ENCODE data around the gene PWP1.

PWP1 gene

DNA sequence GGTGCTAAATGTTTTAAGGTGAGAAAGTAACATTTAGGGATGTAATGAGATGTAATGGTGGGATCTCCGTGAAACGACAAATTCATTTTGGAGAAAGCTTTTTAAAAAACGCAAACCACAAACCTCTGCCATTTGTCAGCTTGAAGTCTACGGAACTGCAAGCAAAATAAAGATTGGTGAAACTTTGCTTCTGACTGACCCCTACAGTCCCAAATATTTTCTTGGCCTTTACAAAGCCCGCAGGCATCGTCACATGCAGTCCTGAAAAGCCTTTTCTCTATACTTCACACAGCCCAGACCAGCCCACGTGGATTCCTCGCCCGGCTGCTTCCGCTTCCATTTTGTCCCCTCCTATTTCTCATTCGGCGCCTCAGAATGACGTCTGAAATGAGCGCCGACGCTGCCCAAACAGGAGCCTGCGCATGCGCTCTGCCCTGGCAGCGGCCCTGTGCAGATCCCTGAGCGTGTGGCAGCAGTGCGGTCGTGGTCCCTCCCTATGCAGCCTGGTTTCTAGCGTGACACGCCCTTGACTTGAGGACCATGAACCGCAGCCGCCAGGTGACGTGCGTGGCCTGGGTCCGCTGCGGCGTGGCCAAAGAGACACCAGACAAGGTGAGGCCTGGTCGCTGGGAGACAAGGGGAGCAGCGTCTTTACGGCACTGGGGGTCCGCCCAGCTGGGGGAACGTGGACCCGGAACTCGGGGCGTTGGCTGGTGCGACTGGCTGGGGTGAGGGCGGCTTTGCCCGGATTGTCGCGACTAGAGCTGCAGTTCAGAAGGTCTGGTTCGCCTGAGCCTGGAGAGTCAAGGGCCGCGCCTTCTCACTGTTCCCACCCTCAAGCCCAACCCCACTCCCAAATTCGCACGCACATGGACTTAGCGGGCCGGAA is at the start of gene PWP1:
Gene PWP1 (plus strand): TSS at position 440 of the 889 bp plus-strand sequence. CDS start 101 bp downstream, at position 541.
- FAIRE-seq: peak; percentile 94

DNA sequence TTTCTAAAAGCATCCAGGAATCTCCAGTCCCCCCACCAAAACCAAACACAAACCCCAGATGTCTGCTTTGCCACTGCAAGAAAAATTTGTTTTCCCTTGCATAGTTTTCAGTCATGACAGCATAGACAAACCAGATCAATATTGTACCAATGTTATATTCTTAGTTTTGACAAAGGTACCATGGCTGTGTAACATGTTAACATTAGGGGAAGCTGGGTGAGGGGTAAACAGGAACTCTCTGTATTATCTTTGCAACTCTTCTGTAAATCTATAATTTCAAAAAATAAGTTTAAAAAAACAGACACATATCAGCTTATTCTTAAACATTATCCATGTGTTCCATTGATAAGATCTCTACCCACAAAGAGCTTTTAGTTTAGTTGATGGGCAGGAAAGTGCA is 44.4 kb upstream of the PWP1 start:
- DNase-seq (ENCODE audit: insufficient read length, low spot score) (no peak), FAIRE-seq (no peak)

More for the DNA sequence above, at the start of gene PWP1:
- DNase-seq (ENCODE audit: insufficient read length, low spot score): peak; percentile 89

DNA sequence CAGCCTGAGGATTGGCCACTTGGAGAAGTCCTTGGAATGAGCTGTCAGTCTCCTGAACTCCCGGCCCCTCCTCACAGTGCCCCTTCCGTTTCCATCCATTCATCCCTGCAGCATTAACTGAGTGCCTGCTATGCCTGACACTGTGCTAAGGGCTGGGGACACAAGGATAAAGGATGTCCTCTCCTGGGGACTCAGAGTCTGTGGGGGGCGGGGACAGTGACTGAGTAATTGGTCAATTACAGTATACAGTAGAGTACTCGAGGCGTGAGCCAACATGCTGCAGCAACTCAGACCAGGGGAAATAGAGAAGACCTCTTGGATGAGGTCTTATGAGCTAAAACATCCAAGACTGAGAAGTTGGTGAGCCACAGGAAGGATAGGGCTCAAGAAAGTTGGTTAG is 43.4 kb upstream of the PWP1 start:
- no peak for FAIRE-seq

DNA sequence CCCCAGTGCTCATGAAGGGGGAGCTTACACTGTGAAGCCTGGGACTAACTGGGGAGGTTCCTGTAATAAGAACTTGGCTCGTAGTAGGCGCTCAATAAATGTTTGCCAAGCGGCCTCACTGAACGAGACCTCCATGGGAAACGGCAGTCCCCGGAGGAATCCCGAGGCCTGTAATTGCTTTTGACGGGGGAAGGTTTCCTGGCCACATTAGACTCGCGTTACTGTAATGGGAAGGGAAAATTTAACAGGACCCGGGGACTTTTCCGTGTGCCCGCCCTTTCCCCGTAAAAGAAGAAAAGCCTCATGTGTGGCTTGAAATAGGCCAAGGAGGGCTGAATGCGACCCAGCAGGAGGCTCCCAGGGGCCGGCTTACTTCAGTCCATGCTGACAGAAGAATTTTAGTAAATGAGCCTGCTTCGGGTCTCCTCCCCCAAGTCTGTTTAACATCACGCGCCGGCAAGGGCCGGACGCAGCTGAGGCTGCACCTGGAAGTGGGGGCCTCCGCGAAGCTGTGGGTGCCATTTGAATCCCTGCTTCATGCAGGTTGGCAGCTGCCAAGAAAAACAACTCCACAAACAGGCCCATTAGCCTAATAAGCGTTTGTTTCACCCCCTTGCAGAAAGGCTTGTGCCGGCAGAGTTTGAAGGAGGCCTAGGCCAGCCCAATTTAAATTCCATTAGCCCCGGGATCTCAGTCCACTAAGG is 39.8 kb upstream of the PWP1 start:
- FAIRE-seq (no peak), DNase-seq (ENCODE audit: insufficient read length, low spot score) (no peak)

More for the DNA sequence above, 43.4 kb upstream of the PWP1 start:
- DNase-seq (ENCODE audit: insufficient read length, low spot score): no peak

DNA sequence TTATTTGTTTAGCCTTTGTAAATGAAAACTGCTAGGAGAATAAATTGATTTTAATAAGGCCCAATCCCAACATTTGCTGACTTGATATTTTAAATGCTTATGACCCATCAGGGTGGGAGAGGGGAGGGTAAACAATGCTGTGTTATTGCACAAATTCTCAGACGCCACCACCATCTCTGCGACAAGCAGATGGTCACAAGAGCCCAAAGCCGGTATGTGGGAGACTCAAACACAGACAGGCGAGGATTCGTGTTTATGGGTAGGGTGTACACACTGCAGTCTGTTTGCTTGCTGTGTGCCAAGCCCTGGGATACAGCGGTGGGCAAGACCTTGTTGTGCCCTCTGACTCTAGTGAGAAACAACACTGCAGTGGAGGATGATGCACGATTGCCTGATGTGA is 39.2 kb upstream of the PWP1 start:
- DNase-seq (ENCODE audit: insufficient read length, low spot score) (no peak), FAIRE-seq (no peak)

DNA sequence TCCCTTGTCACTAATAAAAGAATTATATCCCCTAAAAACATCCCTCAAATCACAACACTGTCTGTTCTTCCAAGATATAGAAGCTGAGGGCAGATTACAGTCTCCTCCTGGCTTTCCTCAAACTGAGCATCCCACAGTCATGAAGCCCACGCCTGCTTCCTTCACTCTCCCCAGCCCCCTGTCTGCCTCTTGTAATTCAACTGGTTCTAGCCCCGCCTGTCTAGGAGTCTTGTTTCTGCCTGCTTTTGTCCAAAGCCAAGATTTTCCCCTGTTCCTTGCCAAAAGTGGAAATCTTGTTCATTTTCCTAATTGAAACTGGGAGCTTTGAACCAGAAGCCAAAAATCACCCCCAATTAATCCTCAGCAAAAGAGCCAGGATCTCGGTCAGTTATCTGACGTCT is 35.9 kb upstream of the PWP1 start:
- FAIRE-seq: no peak

DNA sequence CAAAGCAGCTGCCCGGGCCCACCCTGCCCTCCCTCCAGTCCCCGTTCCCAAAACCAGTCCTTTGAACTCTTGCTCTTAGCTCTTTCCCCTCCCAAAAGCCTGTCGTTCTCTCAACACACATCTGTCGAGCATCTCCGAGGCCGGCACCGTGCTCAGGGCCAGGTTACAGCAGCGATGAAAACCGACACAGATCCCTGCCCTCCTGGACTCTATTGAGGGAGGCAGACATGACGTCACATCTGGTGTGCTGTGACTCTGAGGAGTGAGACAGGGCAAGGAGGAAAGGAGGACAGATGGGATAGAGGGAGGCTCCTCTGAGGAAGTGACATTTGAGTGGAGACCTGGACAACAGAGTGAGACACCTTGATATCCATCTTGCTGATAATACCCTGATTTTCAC is 34.6 kb upstream of the PWP1 start:
- FAIRE-seq (no peak), DNase-seq (ENCODE audit: insufficient read length, low spot score) (no peak)

More for the DNA sequence above, 35.9 kb upstream of the PWP1 start:
- DNase-seq (ENCODE audit: insufficient read length, low spot score): no peak

DNA sequence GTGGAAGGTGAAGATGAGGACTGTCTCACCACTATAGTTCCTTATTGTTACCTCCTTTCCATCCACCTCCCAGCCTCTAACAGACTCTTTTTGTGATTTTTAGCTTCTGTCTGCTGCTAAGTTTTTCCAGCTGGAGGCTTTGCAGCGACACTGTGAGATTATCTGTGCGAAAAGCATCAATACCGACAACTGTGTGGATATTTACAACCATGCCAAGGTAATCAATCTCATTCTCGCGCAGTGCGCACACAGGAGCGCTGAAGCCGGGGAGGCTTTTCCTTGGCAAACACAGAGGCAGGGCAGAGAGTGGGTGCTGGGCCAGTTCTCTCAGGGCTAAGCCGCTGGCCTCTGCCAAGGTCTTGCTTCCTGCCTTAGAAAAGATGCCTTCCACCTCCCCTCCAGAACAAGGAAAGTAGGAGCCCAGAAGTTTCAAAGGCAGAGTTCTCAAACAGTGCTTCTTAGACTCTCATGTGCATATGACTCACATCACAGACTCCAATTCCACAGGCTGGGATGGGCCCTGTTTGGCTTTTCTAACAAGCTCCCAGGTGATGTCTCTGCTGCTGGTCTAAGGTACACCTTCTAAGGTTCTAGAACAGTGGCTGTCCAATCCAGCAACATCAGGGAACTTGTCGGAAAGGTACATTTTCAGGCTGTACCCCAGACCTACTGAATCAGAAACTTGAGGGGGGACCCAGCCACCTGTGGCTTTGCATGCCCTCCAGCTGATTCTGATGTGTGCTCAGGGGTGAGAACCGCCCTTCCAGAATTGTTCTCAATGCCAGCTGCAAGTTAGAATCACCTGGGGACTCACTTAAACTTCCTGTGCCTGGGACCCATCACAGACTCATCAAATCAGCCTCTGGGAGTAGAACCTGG is 33.8 kb upstream of the PWP1 start:
- no peak for DNase-seq (ENCODE audit: insufficient read length, low spot score)
- FAIRE-seq: no peak

DNA sequence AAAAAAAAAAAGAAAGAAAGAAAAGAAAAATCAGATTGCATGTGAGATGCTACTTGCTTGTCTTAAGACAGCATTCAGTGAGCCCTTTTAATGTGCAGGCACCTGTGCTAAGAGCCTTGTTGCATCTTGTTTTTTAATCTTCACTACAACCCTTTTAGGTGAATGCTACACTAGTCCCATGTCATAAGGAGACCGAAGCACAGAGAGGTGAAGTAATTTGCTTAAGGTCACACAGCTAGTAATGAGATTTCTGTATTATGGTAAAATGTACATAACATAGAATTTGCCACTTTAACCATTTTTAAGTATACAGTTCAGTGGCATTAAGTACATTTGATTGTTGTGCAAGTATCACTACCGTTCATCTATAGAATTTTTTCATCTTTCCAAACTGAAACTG is 32.1 kb upstream of the PWP1 start:
- DNase-seq (ENCODE audit: insufficient read length, low spot score): no peak
- no peak for FAIRE-seq

DNA sequence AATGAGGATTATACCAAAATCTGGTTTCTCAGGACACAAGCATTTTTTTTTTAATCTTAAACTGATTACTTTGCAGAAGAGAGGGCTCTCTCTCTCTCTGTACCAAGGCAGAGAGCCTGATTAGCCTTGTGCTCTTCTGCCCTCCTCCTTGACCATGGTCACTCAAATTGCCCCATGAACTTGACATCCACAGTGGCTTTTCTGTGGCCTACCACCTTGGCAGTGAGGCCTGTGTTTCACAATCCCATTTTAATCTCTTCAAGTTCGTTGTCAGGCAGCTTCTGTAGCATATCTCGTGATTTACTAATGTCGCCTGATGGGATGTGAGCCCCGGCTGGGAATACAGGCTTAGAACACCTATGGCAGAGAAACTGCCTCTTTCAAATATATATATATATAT is 30.7 kb upstream of the PWP1 start:
- no peak for FAIRE-seq
- no peak for DNase-seq (ENCODE audit: insufficient read length, low spot score)

DNA sequence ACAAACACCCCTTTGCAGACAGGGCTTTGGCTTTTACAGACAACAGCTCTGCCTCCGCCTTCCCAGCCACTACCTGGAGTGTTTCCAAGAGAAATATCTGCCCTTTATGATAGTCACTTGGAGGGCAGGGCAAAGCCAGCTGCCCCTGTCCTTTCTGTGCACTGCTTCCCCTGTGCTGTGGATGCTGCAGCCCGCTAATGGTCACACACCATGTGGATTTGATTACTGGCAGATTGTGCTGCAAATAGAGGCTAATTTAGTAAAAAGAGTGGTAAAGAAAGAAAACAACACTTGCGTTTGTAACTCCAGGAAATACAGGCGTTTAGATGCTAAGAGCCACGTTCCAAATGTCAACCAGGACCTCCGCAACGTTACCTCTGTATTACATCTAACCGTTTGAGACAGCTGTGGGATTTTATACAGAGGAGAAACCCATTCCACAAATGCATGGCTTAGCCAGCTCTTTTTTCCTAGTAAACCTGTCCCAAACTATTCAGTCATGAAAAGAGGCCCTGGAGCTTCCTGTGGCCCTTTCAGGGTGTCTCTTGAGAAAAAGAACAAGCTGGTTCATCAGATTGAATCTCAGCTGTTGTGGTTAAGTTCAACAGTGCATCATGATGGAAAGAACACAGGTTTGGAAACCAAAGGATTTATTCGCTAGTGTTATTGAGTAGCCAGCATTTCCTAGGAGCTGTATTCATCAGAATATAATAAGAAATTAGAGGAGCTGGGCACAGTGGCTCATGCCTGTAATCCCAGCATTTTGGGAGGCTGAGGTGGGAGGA is 30.1 kb upstream of the PWP1 start:
- no peak for FAIRE-seq
- no peak for DNase-seq (ENCODE audit: insufficient read length, low spot score)

DNA sequence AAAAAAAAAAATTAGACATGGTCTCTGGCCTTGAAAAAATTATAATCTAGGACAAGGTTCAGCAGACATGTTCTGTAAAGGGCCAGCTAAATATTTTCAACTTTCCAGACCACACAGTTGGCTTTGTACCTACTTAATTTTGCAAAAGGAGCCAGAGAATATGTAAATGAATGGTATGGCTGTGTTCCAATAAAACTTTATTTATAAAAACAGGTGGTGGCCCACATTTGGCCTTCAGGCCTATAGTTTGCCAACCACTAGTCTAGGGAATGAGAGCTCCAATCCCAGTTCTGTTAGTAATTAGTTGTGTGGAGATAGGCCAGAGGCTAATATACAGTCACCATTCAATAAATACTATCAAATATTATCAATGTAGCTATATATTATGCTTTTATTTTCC is 29.3 kb upstream of the PWP1 start:
- FAIRE-seq: no peak
- no peak for DNase-seq (ENCODE audit: insufficient read length, low spot score)

DNA sequence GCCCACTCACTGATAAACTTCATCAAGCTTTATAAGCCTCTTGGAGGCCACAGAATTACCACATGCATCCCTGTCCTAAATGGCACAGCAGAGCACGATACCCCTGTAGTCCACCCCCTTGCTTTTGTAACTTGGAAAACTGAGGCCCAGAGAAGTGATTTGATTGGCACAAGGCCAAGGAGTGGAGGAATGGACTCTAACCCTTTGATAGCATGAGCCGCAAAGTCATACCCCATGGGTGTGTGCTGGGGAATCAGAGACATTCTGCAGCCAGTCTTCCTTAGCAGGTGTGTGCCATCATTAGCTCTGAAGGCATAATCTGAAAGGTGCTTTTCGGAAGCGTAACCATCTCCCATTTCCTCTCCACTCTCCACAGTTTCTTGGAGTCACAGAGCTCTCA is 28.5 kb upstream of the PWP1 start:
- FAIRE-seq (no peak), DNase-seq (ENCODE audit: insufficient read length, low spot score) (no peak)

DNA sequence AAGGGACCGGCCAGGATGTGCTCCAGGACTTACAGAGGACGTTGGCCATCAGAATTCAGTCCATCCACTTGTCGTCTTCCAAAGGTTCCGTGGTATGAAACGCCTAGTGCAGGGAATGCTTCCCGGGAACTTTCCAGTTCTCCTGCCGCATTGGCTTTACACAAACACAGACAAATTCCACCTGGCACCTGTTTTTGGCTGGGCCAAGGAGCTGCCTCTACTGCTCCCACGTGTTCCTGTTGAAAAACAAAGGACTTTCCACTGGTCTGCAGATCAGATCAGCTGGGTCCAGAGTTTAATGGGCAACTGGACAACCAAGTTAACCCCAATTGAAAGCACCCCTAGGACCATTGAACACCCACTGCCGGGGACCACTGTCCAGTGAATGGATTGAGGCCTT is 28.0 kb upstream of the PWP1 start:
- no peak for FAIRE-seq

DNA sequence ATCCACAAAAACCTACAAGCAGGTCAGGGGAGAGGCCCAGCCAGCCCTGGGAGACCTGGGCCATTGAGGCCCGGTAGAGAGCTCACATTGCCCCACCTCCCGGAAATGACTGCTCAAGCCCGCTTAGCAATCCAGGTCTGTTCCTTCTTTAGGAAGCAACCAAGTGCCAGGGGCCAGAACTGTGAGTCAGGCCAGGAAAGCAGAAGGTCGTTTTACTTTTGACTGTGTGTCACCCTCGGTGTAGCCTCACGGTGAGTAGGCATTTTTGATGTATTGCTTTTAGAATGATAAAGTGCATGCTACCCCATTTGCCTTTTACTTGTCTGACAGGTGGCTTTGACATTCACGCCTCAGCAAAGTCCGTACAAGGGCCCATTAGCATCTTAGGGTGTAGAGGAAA is 25.4 kb upstream of the PWP1 start:
- FAIRE-seq (no peak), DNase-seq (ENCODE audit: insufficient read length, low spot score) (no peak)

More for the DNA sequence above, 28.0 kb upstream of the PWP1 start:
- no peak for DNase-seq (ENCODE audit: insufficient read length, low spot score)

DNA sequence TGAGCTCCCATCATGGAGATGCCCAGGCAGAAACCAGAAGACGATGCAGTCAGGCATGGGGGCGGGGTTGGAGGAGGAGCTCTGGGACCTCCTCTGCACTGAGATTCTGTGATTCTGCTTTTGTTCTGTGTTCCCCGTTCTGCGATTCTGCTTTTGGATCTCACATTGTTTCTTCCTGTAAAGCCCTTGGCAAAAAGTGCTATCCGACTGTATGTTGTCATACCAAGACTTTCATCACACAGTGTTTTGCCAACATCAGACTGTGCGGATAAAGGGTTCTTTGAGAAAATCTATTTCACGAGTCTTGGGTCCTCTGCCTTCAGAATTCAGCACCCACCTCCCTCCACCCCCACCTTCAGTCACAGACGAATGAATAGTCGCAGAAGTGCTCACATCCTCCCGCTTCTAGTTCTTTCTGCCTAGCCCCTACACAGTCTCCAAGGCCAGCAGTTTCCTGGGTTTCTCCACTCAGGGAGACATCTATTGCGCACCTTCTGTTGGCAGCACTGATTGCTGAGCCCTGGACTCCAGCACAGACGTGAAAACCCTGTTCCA is 24.7 kb upstream of the PWP1 start:
- no peak for FAIRE-seq
- no peak for DNase-seq (ENCODE audit: insufficient read length, low spot score)

DNA sequence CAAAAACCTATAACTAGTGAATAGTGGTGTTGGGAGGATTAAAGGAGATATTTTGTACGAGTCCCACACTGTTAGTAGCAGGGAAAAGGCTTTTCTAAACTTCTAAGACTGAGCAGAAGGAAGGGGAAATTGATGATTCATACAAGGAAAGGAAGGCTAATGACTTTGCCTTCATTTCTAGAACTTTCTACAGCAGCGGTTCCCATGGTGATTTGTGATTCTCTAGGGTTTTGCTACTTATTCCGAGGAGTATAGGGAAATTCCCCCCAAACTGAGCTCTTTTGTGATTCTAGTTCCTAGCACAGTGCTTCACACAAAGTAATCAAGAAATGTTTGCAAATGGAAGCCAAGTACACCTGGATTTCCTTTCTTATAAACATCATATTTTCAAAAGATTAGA is 23.8 kb upstream of the PWP1 start:
- DNase-seq (ENCODE audit: insufficient read length, low spot score) (no peak), FAIRE-seq (no peak)

DNA sequence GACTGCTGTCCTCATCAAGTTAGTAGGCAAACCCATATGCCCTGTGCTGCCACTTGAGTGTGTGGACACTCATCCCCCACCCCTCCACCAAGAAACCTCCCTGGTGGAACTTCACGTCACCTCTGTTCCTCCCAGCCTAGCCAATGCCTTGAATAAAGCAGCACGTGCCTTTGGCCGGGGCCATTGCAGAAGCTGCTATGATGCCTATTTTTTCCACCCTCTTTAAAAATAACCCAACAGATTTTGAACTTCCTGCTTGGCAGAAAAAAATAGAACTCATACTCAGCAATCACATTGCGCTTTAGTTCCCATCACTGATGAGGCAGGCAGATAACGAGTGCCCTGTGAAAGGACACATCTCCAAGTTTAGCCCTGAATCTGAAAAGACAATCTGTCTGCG is 23.1 kb upstream of the PWP1 start:
- DNase-seq (ENCODE audit: insufficient read length, low spot score) (no peak), FAIRE-seq (no peak)

DNA sequence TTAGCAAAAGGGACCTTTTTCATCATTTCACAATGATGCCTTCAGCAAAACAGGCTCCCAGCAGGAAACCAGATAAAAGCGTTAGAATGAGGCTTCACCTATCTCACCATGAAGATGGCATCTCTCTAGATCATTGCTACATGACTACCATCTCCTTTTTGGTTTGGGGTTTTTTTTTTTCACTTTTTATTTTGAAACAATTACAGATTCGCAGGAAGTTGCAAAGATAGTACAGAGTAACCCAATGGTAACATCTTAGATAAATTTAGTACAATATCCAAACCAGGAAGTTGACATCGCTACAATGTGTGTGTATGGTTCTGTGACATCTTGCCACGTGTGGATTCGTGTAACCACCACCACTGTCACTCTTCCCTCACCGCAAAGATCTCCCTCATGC is 22.3 kb upstream of the PWP1 start:
- FAIRE-seq (no peak), DNase-seq (ENCODE audit: insufficient read length, low spot score) (no peak)

DNA sequence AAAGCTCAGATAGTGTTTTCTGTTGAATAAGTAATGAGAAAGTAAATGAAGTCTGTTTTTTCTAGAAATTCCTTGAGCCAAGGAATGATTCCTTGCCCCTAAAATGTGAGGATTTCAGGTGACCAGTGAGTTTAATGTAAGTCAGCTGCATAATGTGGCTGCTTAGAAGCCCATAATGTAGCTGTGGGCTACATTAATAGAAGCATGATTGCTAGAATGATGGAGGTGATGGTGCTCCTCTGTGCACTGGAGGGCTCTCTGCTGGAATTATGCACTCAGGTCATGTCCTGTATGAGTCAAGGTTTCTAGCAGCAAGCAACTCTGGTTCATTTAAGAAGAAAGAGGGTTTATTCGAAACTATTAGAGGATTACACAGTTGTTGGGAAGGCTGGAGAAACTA is 19.6 kb upstream of the PWP1 start:
- FAIRE-seq (no peak), DNase-seq (ENCODE audit: insufficient read length, low spot score) (no peak)

Data from GM19239 (cell line).